HepG2 (cell line): Measurements from ENCODE around the gene RREB1. TPM values are rescaled to one million over a fixed set of nuclear protein-coding genes. Genes with fewer than 3 reads are reported as not detected.

Experiments used
- CBX1 ChIP-seq: IDR thresholded peaks from one replicate; pipeline ENCODE4 v1.6.1; 2016; ENCODE audit warnings: antibody characterized with exemption, low read depth
- FOXO1 ChIP-seq: sonication (generic); formaldehyde crosslinking; IDR thresholded peaks from 2 replicates; pipeline ENCODE4 v1.4.0; 2020; ENCODE audit warnings: missing genetic modification reagents
- GMEB1 ChIP-seq: sonication (generic); formaldehyde crosslinking; IDR thresholded peaks from 2 replicates; pipeline ENCODE4 v1.5.1; 2020; ENCODE audit warnings: missing genetic modification reagents, mild to moderate bottlenecking, borderline replicate concordance
- KAT8 ChIP-seq: IDR thresholded peaks from 2 replicates; pipeline ENCODE4 v1.6.1; 2016; ENCODE audit warnings: missing genetic modification reagents, missing compliant biosample characterization
- LCORL ChIP-seq, 2 experiments: fragments of 450-650 bp in 1 of 2; sonication (generic) in 1 of 2; formaldehyde crosslinking in 1 of 2; IDR thresholded peaks; 2 replicates each; pipeline versions ENCODE4 v1.5.0 to v1.6.1; 2017 to 2020; ENCODE audit warnings: antibody characterized with exemption in 1 of 2, missing genetic modification reagents in 1 of 2
- MEIS2 ChIP-seq: sonication (generic); formaldehyde crosslinking; IDR thresholded peaks from 2 replicates; pipeline ENCODE4 v1.9.0; 2021; ENCODE audit warnings: mild to moderate bottlenecking, missing genetic modification reagents
- NR2F2 ChIP-seq: IDR thresholded peaks from 2 replicates; pipeline ENCODE4 v1.6.1; 2012; ENCODE audit warnings: low read depth, inconsistent platforms, borderline replicate concordance
- NRL ChIP-seq: sonication (generic); formaldehyde crosslinking; IDR thresholded peaks from 2 replicates; pipeline ENCODE4 v1.5.0; 2020; ENCODE audit warnings: missing genetic modification reagents, mild to moderate bottlenecking, moderate library complexity, borderline replicate concordance
- POLR2A ChIP-seq, 2 experiments: IDR thresholded peaks; 2 replicates each; pipeline ENCODE4 v1.6.1; 2011; ENCODE audit warnings: low read depth in 2 of 2, low read length in 2 of 2, mild to moderate bottlenecking in 1 of 2, moderate library complexity in 1 of 2; ENCODE audit not compliant: insufficient read depth in 1 of 2
- RBM39 ChIP-seq: fragments of 200-400 bp; formaldehyde crosslinking; IDR thresholded peaks from one replicate; pipeline ENCODE4 v1.6.1; 2018; ENCODE audit warnings: antibody characterized with exemption, mild to moderate bottlenecking, low read depth, low read length; ENCODE audit not compliant: poor library complexity, severe bottlenecking
- SRSF4 ChIP-seq: fragments of 200-400 bp; formaldehyde crosslinking; IDR thresholded peaks from one replicate; pipeline ENCODE4 v1.6.1; 2018; ENCODE audit warnings: mild to moderate bottlenecking, low read depth, low read length, moderate library complexity; ENCODE audit not compliant: poor library complexity, severe bottlenecking
- TRAFD1 ChIP-seq: sonication (generic); formaldehyde crosslinking; IDR thresholded peaks from 2 replicates; pipeline ENCODE4 v1.5.1; 2020; ENCODE audit warnings: missing genetic modification reagents, mild to moderate bottlenecking, borderline replicate concordance
- ZFX ChIP-seq: sonication (generic); formaldehyde crosslinking; IDR thresholded peaks from 2 replicates; pipeline ENCODE4 v1.4.0; 2020; ENCODE audit warnings: mild to moderate bottlenecking, low read depth, missing genetic modification reagents, moderate library complexity
- ZNF121 ChIP-seq: sonication (generic); formaldehyde crosslinking; IDR thresholded peaks from 2 replicates; pipeline ENCODE4 v1.5.0; 2020; ENCODE audit warnings: mild to moderate bottlenecking, missing genetic modification reagents
- ZSCAN21 ChIP-seq: sonication (generic); formaldehyde crosslinking; IDR thresholded peaks from 2 replicates; pipeline ENCODE4 v1.8.0; 2022; ENCODE audit warnings: mild to moderate bottlenecking, missing genetic modification reagents, moderate library complexity, borderline replicate concordance
- polyA plus RNA-seq, 8 experiments: library from polyadenylated mRNA; depleted of rRNA in 3 of 8; stranded (reverse) in 7 of 8; unstranded in 1 of 8; fragments of >200 nt; fragmentation: Illumina TruSeq in 4 of 8; extraction: Trizol in 4 of 8; gene quantifications; 2 replicates each; pipeline versions ENCODE4 v1.2.1 to v1.2.3, GENCODE V29; 2011 to 2016; ENCODE audit warnings: low read depth in 4 of 8, missing spikeins in 1 of 8, mixed read lengths in 1 of 8; ENCODE audit not compliant: insufficient read depth in 1 of 8
- total RNA-seq, 5 experiments: library from RNA; depleted of rRNA; stranded (reverse); fragments of >200 nt; fragmentation: Illumina TruSeq; extraction: Trizol; gene quantifications; 2 replicates each; pipeline ENCODE4 v1.2.3, GENCODE V29; 2016; ENCODE audit warnings: low read depth in 1 of 5
- TF ChIP-seq, protein P1 (sequence below): IDR thresholded peaks from 2 replicates; pipeline ENCODE4 v1.6.1; 2016; ENCODE audit warnings: missing compliant biosample characterization, missing genetic modification reagents, borderline replicate concordance

The RREB1 gene
- total and polyA plus RNA-seq, 2 of the 13 experiments (the other 11 are each of a cell fraction or from before 2014, with no cell fraction given): 6.1 to 23.2 TPM

GRCh38 chr6:7261032-7261841 is 153.5 kb downstream of the RREB1 start (continued):
- peak; percentile 96 for TF ChIP-seq RBM39
- peak; percentile 84 to 92 for TF ChIP-seq POLR2A (IDR thresholded peaks at IDR 0.05; ENCODE audit: insufficient read depth in 1 of 2, low read depth in 2 of 2, low read length in 2 of 2)
- peak; percentile 21; the same call in 1 of the 2 replicates for TF ChIP-seq ZNF121
- TF ChIP-seq NR2F2: peak; percentile 23; the same call in 1 of the 2 replicates
- TF ChIP-seq, protein P1, sequence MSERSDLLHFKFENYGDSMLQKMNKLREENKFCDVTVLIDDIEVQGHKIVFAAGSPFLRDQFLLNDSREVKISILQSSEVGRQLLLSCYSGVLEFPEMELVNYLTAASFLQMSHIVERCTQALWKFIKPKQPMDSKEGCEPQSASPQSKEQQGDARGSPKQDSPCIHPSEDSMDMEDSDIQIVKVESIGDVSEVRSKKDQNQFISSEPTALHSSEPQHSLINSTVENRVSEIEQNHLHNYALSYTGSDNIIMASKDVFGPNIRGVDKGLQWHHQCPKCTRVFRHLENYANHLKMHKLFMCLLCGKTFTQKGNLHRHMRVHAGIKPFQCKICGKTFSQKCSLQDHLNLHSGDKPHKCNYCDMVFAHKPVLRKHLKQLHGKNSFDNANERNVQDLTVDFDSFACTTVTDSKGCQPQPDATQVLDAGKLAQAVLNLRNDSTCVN (CRISPR knock-in tag): peak; percentile 76
- peak; percentile 8 for TF ChIP-seq CBX1
- TF ChIP-seq KAT8 (CRISPR knock-in tag): peak; percentile 90
- peak; percentile 56 for TF ChIP-seq NRL (CRISPR knock-in tag)
- peak; percentile 85; the same call in 1 of the 2 replicates for TF ChIP-seq ZSCAN21
- 0 out of 2 replicates have a peak, but pooled peaks have one; percentile 2 for TF ChIP-seq LCORL (IDR thresholded peaks at IDR 0.05)
- TF ChIP-seq LCORL (CRISPR knock-in tag; IDR thresholded peaks at IDR 0.05): peak; percentile 97
- peak; percentile 92 for TF ChIP-seq ZFX
- TF ChIP-seq SRSF4: no peak
- 0 out of 2 replicates have a peak, but pooled peaks have one; percentile 69 for TF ChIP-seq MEIS2 (CRISPR knock-in tag)
- TF ChIP-seq FOXO1: peak; percentile 77
- TF ChIP-seq GMEB1: peak; percentile 54
- 0 out of 2 replicates have a peak, but pooled peaks have one; percentile 72 for TF ChIP-seq TRAFD1 (CRISPR knock-in tag)
